ENCODE measurements around the gene GPC3.

GPC3 gene

DNA sequence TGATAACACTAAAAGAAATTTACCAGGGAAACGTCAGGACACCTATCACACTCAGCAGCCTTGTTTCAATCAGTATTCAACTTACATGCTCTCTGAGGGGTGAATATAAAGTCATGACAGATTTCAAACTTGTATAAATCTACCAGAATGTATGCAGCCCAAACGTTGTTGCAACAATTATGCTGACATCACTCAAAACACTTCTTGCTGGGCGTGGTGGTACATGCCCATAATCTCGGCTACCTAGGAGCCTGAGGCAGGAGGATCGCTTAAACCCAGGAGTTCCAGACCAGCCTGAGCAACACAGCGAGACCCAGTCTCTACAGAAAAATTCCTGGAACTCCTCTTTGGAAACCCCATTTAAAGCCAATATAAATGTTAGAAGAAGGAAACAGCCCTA, 303.5 kb downstream of the GPC3 start:
- no peak for TF ChIP-seq CTCF (IDR thresholded peaks at IDR 0.05)
- H3K4me3 ChIP-seq (ENCODE audit: low read depth in 1 of 2, low read length in 1 of 2), result no peak overlapping the region
- no peaks in the 10 kb centered on the region for H3K9me3 ChIP-seq
- H3K4me1 ChIP-seq (ENCODE audit: control insufficient read depth in 1 of 2, insufficient read depth in 1 of 2, low read depth in 1 of 2, low read length in 1 of 2), result no peaks in the 10 kb centered on the region
- H3K36me3 ChIP-seq, result no peaks in the 10 kb centered on the region
- H3K27ac ChIP-seq, result no peak overlapping the region
- no peaks in the 10 kb centered on the region for H3K27me3 ChIP-seq

DNA sequence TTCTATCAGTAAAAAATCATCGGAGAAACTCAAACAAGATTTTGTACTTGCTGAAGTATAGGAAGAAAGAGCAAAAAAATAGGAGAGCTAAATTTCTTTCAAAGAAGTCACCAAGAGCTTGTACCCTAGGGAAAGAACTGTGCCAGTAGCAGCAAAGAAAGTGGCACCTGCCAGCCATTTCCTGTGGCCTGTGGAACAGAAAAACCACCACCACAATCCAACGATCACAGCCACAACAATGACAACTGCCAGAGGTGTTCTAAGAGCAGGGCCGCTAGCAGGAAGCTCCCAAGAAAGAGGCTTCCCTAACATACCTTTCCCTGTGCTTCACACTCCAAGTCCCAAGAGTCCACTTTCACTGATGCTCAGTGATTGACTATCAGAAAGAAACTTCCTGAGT, 304.0 kb downstream of the GPC3 start:
- no peaks in the 10 kb centered on the region for H3K36me3 ChIP-seq
- no peak overlapping the region for H3K4me3 ChIP-seq (ENCODE audit: low read depth in 1 of 2, low read length in 1 of 2)
- no peaks in the 10 kb centered on the region for H3K4me1 ChIP-seq (ENCODE audit: control insufficient read depth in 1 of 2, insufficient read depth in 1 of 2, low read depth in 1 of 2, low read length in 1 of 2)
- no peaks in the 10 kb centered on the region for H3K9me3 ChIP-seq
- no peak for TF ChIP-seq CTCF (IDR thresholded peaks at IDR 0.05)
- H3K27me3 ChIP-seq, result no peaks in the 10 kb centered on the region
- no peak overlapping the region for H3K27ac ChIP-seq

DNA sequence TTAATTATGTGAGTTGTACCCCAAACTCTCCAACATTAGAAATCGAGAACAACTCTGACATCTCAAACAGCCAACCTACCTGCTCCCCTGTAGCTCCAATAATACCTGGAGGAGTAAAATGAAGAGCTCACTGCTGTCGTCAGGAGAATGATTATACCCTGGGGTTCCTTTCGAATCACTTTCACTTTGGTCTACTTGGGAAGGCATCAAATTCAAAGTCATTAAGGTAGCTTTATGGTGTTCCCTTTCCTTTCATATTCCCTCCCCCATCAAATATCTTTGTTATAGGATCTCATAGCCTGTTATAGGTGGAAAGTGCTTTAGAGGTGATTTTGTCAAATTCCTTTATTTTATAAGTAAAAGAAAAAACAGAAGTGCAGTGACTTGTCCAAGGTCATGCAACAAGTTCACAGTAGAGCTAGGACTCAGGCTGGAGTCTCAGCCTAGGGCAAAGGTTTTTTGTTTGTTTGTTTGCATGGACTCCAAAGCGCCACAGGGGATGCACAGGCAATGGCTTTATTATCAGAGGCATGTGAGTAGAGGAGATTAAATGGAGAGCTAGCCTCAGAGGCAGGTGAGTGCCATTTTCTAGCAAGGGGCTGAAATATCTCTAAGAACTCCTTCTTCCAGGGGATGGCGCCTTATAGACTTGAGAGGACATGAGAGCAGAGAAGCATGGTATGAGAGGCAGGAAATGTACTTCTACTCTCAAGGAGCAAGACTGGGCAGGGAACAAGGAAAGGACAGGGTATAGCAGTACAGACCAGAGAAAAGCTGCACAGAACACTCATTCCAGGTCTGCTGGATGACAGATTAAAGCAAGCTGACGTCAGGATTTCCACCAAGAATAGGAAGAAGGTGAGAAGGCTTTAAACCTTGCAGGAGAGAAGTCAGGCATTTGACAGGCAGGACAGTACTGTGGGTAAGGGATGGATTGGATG, 308.0 kb downstream of the GPC3 start:
- Histone ChIP-seq H3K27me3 (no peaks in the 10 kb centered on the region), H3K27ac (no peak overlapping the region), H3K4me3 (ENCODE audit: low read depth in 1 of 2, low read length in 1 of 2) (no peak overlapping the region), H3K9me3 (no peaks in the 10 kb centered on the region), H3K4me1 (ENCODE audit: control insufficient read depth in 1 of 2, insufficient read depth in 1 of 2, low read depth in 1 of 2, low read length in 1 of 2) (no peaks in the 10 kb centered on the region), H3K36me3 (no peaks in the 10 kb centered on the region)
- TF ChIP-seq CTCF (IDR thresholded peaks at IDR 0.05), result no peak

- TF ChIP-seq CTCF (IDR thresholded peaks at IDR 0.05), result no peak
- Histone ChIP-seq H3K27ac (no peak overlapping the region), H3K27me3 (no peaks in the 10 kb centered on the region), H3K36me3 (no peaks in the 10 kb centered on the region), H3K9me3 (no peaks in the 10 kb centered on the region), H3K4me3 (ENCODE audit: low read depth in 1 of 2, low read length in 1 of 2) (no peak overlapping the region), H3K4me1 (ENCODE audit: control insufficient read depth in 1 of 2, insufficient read depth in 1 of 2, low read depth in 1 of 2, low read length in 1 of 2) (no peaks in the 10 kb centered on the region)
These were observed 308.9 kb downstream of the GPC3 start for GRCh38 chrX:133676344-133677122.

- no peak for TF ChIP-seq CTCF (IDR thresholded peaks at IDR 0.05)
- no peaks in the 10 kb centered on the region for H3K4me1 ChIP-seq (ENCODE audit: control insufficient read depth in 1 of 2, insufficient read depth in 1 of 2, low read depth in 1 of 2, low read length in 1 of 2)
- no peaks in the 10 kb centered on the region for H3K36me3 ChIP-seq
- H3K27ac ChIP-seq, result no peak overlapping the region
- no peaks in the 10 kb centered on the region for H3K27me3 ChIP-seq
- H3K9me3 ChIP-seq, result no peaks in the 10 kb centered on the region
- no peak overlapping the region for H3K4me3 ChIP-seq (ENCODE audit: low read depth in 1 of 2, low read length in 1 of 2)
These were observed 310.5 kb downstream of the GPC3 start for GRCh38 chrX:133674726-133675470.
